PC-3 (cell line): Measurements from ENCODE around the gene KRTAP5-4. TPM values are rescaled to one million over a fixed set of nuclear protein-coding genes. Genes with fewer than 3 reads are reported as not detected.
"Not testable (repeated sequence)": the region's sequence is repeated elsewhere in the genome, so short reads cannot be mapped to it uniquely, and the experiment has no call there.

Source experiments
- ATAC-seq: fragments of 200-7000 bp; cut with Tn5 transposase; 2 replicates; pipeline ENCODE4 v1.9.1; 2020; ENCODE audit warnings: mild to moderate bottlenecking, moderate library complexity
- Bru-seq: library from RNA; stranded (reverse); fragments of 400-500 nt; gene quantifications from one replicate; lab custom pipeline; 2021; lab: Mats Ljungman, UMichigan
- BruChase-seq, 2 experiments: library from RNA; stranded (reverse); fragments of 400-500 nt; gene quantifications; one replicate each; lab custom pipeline; 2021; lab: Mats Ljungman, UMichigan
- BruUV-seq: library from RNA; stranded (reverse); fragments of 400-500 nt; replicated peaks from 2 replicates; lab custom pipeline; 2021; lab: Mats Ljungman, UMichigan
- CTCF ChIA-PET: fragments of 300-600 bp; sonication (Branson Sonifier 250); formaldehyde crosslinking; loops from one replicate; lab custom pipeline; 2022; ENCODE audit warnings: antibody characterized with exemption; lab: Charles Lee
- POLR2A ChIA-PET: fragments of 300-600 bp; sonication (Branson Sonifier 250); formaldehyde crosslinking; loops from one replicate; lab custom pipeline; 2022; ENCODE audit warnings: antibody characterized with exemption; ENCODE audit not compliant: unreplicated experiment; lab: Charles Lee
- DNase-seq: peaks from one replicate; pipeline ENCODE4 v3.0.0-alpha.2; 2015
- H2AFZ ChIP-seq: fragments of 300-600 bp; sonication (generic); 2 replicates; pipeline ENCODE4 v1.6.0; 2016; ENCODE audit warnings: antibody characterized with exemption, low read length
- H3F3A ChIP-seq: fragments of 300-600 bp; sonication (generic); one replicate; pipeline ENCODE4 v1.6.0; 2017; ENCODE audit warnings: antibody characterized with exemption, low read length, control low read depth, mild to moderate bottlenecking; ENCODE audit not compliant: unreplicated experiment
- H3K27ac ChIP-seq: fragments of 300-600 bp; sonication (generic); 2 replicates; pipeline ENCODE4 v1.5.1; 2016; ENCODE audit warnings: mild to moderate bottlenecking, low read length
- H3K27me3 ChIP-seq: fragments of 300-600 bp; sonication (generic); 2 replicates; pipeline ENCODE4 v1.6.1; 2016; ENCODE audit warnings: low read length, mixed read lengths
- H3K36me3 ChIP-seq: fragments of 300-600 bp; sonication (generic); 2 replicates; pipeline ENCODE4 v1.6.1; 2016; ENCODE audit warnings: low read depth, mixed run types, low read length, mixed read lengths
- H3K4me1 ChIP-seq: fragments of 300-600 bp; sonication (generic); 2 replicates; pipeline ENCODE4 v1.5.1; 2016; ENCODE audit warnings: low read length; ENCODE audit not compliant: insufficient read depth
- H3K4me2 ChIP-seq: fragments of 300-600 bp; sonication (generic); 2 replicates; pipeline ENCODE4 v1.6.0; 2016; ENCODE audit warnings: low read length
- H3K4me3 ChIP-seq: fragments of 300-600 bp; sonication (generic); 2 replicates; pipeline ENCODE4 v1.5.1; 2016; ENCODE audit warnings: mild to moderate bottlenecking, low read length, mixed read lengths
- H3K79me2 ChIP-seq: fragments of 300-600 bp; sonication (generic); 2 replicates; pipeline ENCODE4 v1.6.1; 2017; ENCODE audit warnings: low read length, mixed read lengths
- H3K9ac ChIP-seq: fragments of 300-600 bp; sonication (generic); 2 replicates; pipeline ENCODE4 v1.6.0; 2016; ENCODE audit warnings: mild to moderate bottlenecking, low read length
- H3K9me2 ChIP-seq: fragments of 300-600 bp; sonication (generic); replicated peaks from 2 replicates; pipeline ENCODE4 v1.6.1; 2016; ENCODE audit warnings: mixed run types, low read length, mixed read lengths
- H3K9me3 ChIP-seq: fragments of 300-600 bp; sonication (generic); 2 replicates; pipeline ENCODE4 v1.6.1; 2016; ENCODE audit warnings: low read length, mixed read lengths
- H4K20me1 ChIP-seq: fragments of 300-600 bp; sonication (generic); 2 replicates; pipeline ENCODE4 v1.6.1; 2016; ENCODE audit warnings: low read length, mixed read lengths
- EZH2 ChIP-seq: fragments of 300-600 bp; sonication (generic); IDR thresholded peaks from one replicate; pipeline ENCODE4 v1.6.1; 2017; ENCODE audit warnings: antibody characterized with exemption, mild to moderate bottlenecking, low read length; ENCODE audit not compliant: unreplicated experiment
- EZH2phosphoT487 ChIP-seq: fragments of 300-600 bp; sonication (generic); IDR thresholded peaks from 2 replicates; pipeline ENCODE4 v1.6.1; 2018; ENCODE audit warnings: mild to moderate bottlenecking, antibody characterized with exemption, low read length, borderline replicate concordance
- intact Hi-C: fragments of 100-400 bp; cut with micrococcal nuclease; formaldehyde crosslinking; loops from 2 replicates; pipeline ENCODE4 v1.9.0; 2023
- long read RNA-seq: library from polyadenylated mRNA; unstranded; transcript quantifications from one replicate; pipeline ENCODE4 v2.0.0, GENCODE V29; 2021; ENCODE audit not compliant: unreplicated experiment
- total RNA-seq: library from RNA; depleted of rRNA; stranded (reverse); fragments of >200 nt; gene quantifications from 2 replicates; pipeline ENCODE4 v1.2.3, GENCODE V29; 2014; rRNA removed
- TF ChIP-seq, protein P1 (sequence below): fragments of 300-600 bp; sonication (generic); conservative IDR thresholded peaks from 2 replicates; pipeline ENCODE4 v1.5.1; 2017; ENCODE audit warnings: antibody characterized with exemption, low read depth, mild to moderate bottlenecking, low read length

Gene KRTAP5-4, protein sequence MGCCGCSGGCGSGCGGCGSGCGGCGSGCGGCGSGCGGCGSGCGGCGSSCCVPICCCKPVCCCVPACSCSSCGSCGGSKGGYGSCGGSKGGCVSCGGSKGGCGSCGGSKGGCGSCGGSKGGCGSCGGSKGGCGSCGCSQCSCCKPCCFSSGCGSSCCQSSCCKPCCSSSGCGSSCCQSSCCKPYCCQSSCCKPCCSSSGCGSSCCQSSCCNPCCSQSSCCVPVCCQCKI
- total RNA-seq = not detected in 2 replicates
- Bru-seq, nascent RNA = not detected
- BruChase-seq, experiment 1, labeled RNA remaining after a 6-hour chase = not detected
- not detected for BruChase-seq, experiment 2, labeled RNA remaining after a 2-hour chase
- long read RNA-seq = 0 reads

DNA sequence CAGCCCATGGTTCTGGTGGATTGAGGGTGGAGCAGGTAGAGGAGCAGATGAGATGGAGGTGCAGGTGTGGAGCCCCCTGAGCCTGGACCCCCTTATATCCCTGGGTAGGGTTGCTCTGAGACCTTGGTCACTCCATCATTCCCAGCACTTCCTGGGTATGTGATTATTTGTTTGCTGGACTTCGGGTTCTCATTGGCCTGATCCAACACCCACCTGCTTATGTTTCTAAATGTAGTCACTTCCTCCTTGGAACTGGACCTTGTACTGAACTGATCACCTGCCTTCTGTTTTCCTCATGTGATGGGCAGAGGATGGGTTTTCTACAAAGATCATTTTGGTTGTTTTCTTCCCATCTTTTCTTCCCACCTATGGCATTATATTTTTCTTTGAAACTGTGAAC is at the start of gene KRTAP5-4:
KRTAP5-4 (minus strand) TSS at position 53 of the 400 bp plus-strand sequence; CDS start at position 8, 45 bp downstream.
- Histone ChIP-seq H3K9me3 (no peaks in the 10 kb centered on the region), H3F3A (no peaks in the 10 kb centered on the region), H3K27me3 (peaks cover 17% of the 10 kb centered on the region; the same call in 1 of the 2 replicates), H3K4me1 (no peaks in the 10 kb centered on the region), H3K4me2 (no peak within 1 kb of the TSS), H3K4me3 (no peak within 1 kb of the TSS), H4K20me1 (no peaks in the 10 kb centered on the region), H3K9me2 (no peaks in the 10 kb centered on the region), H3K9ac (no peak within 1 kb of the TSS), H3K36me3 (no peaks in the 10 kb centered on the region), H3K27ac (no peak within 1 kb of the TSS), H3K79me2 (no peaks in the 10 kb centered on the region), H2AFZ (no peak within 1 kb of the TSS)
- POLR2A ChIA-PET = no interaction called here
- TF ChIP-seq EZH2 (no peak), EZH2phosphoT487 (no peak)
- TF ChIP-seq, protein P1, sequence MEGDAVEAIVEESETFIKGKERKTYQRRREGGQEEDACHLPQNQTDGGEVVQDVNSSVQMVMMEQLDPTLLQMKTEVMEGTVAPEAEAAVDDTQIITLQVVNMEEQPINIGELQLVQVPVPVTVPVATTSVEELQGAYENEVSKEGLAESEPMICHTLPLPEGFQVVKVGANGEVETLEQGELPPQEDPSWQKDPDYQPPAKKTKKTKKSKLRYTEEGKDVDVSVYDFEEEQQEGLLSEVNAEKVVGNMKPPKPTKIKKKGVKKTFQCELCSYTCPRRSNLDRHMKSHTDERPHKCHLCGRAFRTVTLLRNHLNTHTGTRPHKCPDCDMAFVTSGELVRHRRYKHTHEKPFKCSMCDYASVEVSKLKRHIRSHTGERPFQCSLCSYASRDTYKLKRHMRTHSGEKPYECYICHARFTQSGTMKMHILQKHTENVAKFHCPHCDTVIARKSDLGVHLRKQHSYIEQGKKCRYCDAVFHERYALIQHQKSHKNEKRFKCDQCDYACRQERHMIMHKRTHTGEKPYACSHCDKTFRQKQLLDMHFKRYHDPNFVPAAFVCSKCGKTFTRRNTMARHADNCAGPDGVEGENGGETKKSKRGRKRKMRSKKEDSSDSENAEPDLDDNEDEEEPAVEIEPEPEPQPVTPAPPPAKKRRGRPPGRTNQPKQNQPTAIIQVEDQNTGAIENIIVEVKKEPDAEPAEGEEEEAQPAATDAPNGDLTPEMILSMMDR = no peak
- DNase-seq (no peak), ATAC-seq (no peak)
- CTCF ChIA-PET = no interaction called here
- no TSS peak for BruUV-seq
- intact Hi-C loops = no loop called here

DNA sequence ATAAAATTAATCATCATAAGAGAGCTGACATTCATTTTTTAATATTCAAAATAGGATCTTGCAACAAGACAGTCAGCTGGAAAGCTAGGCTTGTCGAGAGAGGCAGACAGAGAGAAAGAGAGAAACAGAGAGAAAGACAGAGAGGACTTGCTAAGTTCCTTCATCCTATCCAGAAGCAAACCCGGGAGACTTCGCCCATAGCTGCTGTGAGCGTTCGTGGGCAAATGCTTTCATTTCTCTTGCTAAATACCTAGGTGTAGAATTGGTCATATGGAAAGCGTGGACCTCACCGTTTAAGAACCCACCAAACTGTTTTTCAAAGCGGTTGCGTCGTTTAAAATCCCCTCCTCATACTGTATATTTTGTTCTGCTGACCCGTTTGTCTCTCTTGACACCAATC is 49.7 kb upstream of the KRTAP5-4 start:
- CTCF ChIA-PET = no interaction called here
- no peak for ATAC-seq
- no peaks in the 10 kb centered on the region for H3K9me3 ChIP-seq
- no TSS peak for BruUV-seq
- no peaks in the 10 kb centered on the region for H3K36me3 ChIP-seq
- no peaks in the 10 kb centered on the region for H3K4me1 ChIP-seq
- POLR2A ChIA-PET = no interaction called here
- no peak for DNase-seq
- no peaks in the 10 kb centered on the region for H3K9me2 ChIP-seq
- no peak overlapping the region for H3K9ac ChIP-seq
- no peak overlapping the region for H3K4me2 ChIP-seq
- no peaks in the 10 kb centered on the region for H3F3A ChIP-seq
- intact Hi-C loops = no loop called here
- TF ChIP-seq EZH2phosphoT487 (no peak), EZH2 (no peak)
- TF ChIP-seq, protein P1 = no peak
- H2AFZ ChIP-seq = no peak overlapping the region
- H3K27me3 ChIP-seq = peaks cover 71% of the 10 kb centered on the region
- no peak overlapping the region for H3K27ac ChIP-seq
- no peak overlapping the region for H3K4me3 ChIP-seq
- H4K20me1 ChIP-seq = no peaks in the 10 kb centered on the region
- no peaks in the 10 kb centered on the region for H3K79me2 ChIP-seq

DNA sequence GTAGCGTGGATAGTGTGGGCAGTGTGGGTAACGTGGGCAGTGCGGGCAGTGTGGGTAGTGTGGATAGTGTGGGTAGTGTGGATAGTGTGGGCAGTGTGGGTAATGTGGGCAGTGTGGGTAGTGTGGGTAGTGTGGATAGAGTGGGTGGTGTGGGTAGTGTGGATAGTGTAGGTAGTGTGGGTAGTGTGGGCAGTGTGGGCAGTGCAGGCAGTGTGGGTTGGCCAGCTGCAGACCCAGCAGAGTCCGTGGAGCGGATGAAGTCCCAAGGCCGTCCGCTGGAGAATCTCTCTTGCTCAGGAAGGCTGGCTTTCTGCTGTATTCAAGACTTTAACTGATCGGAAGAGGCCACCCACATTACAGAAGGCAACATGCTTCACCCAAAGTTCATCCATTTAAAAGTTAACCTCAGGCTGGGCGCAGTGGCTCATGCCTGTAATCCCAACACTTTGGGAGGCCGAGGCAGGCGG is 49.0 kb upstream of the KRTAP5-4 start:
- Histone ChIP-seq H3K9me3 (no peaks in the 10 kb centered on the region), H3K27me3 (peaks cover 66% of the 10 kb centered on the region), H3K4me3 (no peak overlapping the region), H2AFZ (no peak overlapping the region), H4K20me1 (no peaks in the 10 kb centered on the region), H3K36me3 (no peaks in the 10 kb centered on the region), H3K4me2 (no peak overlapping the region), H3K4me1 (no peaks in the 10 kb centered on the region), H3F3A (no peaks in the 10 kb centered on the region), H3K79me2 (no peaks in the 10 kb centered on the region), H3K9me2 (no peaks in the 10 kb centered on the region), H3K27ac (no peak overlapping the region), H3K9ac (no peak overlapping the region)
- intact Hi-C loops = no loop called here
- ATAC-seq = no peak
- no peak for DNase-seq
- no TSS peak for BruUV-seq
- POLR2A ChIA-PET = no interaction called here
- CTCF ChIA-PET = no interaction called here
- TF ChIP-seq, protein P1 = no peak
- TF ChIP-seq EZH2 = no peak
- TF ChIP-seq EZH2phosphoT487 = no peak

DNA sequence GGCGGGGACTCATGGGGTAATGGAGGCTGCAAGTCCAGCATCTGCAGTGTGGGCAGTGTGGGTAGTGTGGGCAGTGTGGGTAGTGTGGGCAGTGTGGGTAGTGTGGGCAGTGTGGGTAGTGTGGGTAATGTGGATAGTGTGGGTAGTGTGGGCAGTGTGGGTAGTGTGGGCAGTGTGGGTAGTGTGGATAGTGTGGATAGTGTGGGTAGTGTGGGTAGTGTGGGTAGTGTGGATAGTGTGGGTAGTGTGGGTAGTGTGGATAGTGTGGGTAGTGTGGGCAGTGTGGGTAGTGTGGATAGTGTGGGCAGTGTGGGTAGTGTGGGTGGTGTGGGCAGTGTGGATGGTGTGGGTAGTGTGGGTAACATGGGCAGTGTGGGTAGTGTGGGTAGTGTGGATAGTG is 48.5 kb upstream of the KRTAP5-4 start:
- CTCF ChIA-PET, H3K36me3 ChIP-seq, H3K4me1 ChIP-seq, H4K20me1 ChIP-seq, H3F3A ChIP-seq, ATAC-seq, intact Hi-C loops, H3K9me2 ChIP-seq, BruUV-seq, H2AFZ ChIP-seq, H3K4me2 ChIP-seq, H3K27ac ChIP-seq, H3K9me3 ChIP-seq, H3K9ac ChIP-seq, POLR2A ChIA-PET, H3K4me3 ChIP-seq, H3K79me2 ChIP-seq, DNase-seq: not testable (repeated sequence)
- H3K27me3 ChIP-seq = peaks cover 61% of the 10 kb centered on the region
